ENCODE data around the gene AZU1. TPM values are rescaled to one million over a fixed set of nuclear protein-coding genes. Genes with fewer than 3 reads are reported as not detected.
A peak's percentile ranks its signal among the peaks of the same experiment; 100 is the strongest.

AZU1 gene
- total and polyA plus RNA-seq, 2 of the 8 experiments (the other 6 are each of a cell fraction or from before 2014, with no cell fraction given), result 0.80 to 1.3 TPM

DNA sequence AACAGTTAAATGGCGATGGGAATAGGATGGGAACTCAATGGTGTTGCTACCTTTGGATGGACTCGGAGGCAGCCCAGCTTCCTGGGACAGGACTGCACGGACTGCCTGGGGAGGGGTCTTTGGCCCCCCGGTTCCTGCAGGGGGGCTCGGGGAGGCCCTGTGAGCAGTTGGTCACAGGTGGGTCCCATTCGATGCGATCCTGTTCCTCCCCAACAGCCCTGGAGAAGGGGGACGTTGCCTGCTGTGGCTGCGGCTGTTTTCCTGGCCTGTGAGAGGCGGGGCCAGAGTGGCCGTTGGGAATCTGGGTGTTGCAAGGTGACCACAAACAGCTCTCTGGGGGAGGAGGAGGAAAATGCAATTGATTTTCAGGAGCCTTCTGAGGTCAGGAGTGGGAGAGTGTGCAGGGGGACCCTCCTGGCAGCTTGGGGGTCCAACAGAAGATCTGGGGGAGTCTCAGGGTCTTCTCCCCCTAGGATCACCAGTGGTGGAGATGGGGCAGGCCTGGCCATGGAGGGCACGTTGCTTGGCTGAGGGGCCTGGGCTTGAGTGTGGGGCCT is 4.0 kb upstream of the AZU1 start:
- no peak overlapping the region for H3K23ac ChIP-seq (ENCODE audit: insufficient read length)
- H2BK12ac ChIP-seq (ENCODE audit: low read depth, low read length), result no peak overlapping the region
- no peak overlapping the region for H3K9ac ChIP-seq (replicated peaks in 1 of 4; ENCODE audit: extremely low read depth in 1 of 4, low read depth in 3 of 4, low read length in 3 of 4)
- H3K36me3 ChIP-seq (ENCODE audit: control insufficient read depth in 2 of 4, insufficient read depth in 4 of 4, low read length in 3 of 4), result no peaks in the 10 kb centered on the region
- H3K4ac ChIP-seq (replicated peaks; ENCODE audit: insufficient read length, low read depth, low read length), result no peak overlapping the region
- no peak overlapping the region for H2BK120ac ChIP-seq (replicated peaks; ENCODE audit: low read depth, low read length)
- no peak overlapping the region for H2AFZ ChIP-seq (ENCODE audit: low read length)
- H3K4me3 ChIP-seq (ENCODE audit: extremely low read depth in 1 of 4, insufficient read depth in 2 of 4, low read depth in 3 of 4, low read length in 4 of 4), result no peak overlapping the region
- CTCF ChIA-PET (ENCODE audit: partially characterized antibody), result interaction anchor here (0.6 to 2.1 kb wide), 2 partner anchors 17 to 268 kb away, joined by 3 to 6 read pairs; partner anchors contain the start of gene PRTN3
- H4K20me1 ChIP-seq (replicated peaks in 1 of 2; ENCODE audit: control insufficient read depth in 1 of 2, insufficient read depth in 2 of 2, low read length in 2 of 2), result no peaks in the 10 kb centered on the region
- peak overlapping the region in 1 of 2 experiments; percentile 8; a peak in 1 of 4 replicates for H3K4me2 ChIP-seq (ENCODE audit: insufficient read depth in 1 of 2, low read depth in 2 of 2, low read length in 2 of 2)
- peaks cover 5% of the 10 kb centered on the region; the same call in 1 of the 2 replicates for H3K79me1 ChIP-seq (ENCODE audit: low read depth, low read length)
- FAIRE-seq (no peak), DNase-seq (ENCODE audit: low read depth in 1 of 2, low spot score in 2 of 2) (peak in 1 of 2 experiments; percentile 66)
- H2AK5ac ChIP-seq (ENCODE audit: low read depth, low read length), result no peak overlapping the region
- H2BK20ac ChIP-seq (ENCODE audit: low read length), result no peak overlapping the region
- H3K4me1 ChIP-seq (replicated peaks in 1 of 4; ENCODE audit: control insufficient read depth in 3 of 4, insufficient read depth in 4 of 4, low read length in 3 of 4), result peaks cover 0 to 7% (median 5%) of the 10 kb centered on the region in 4 experiments; a peak in 5 of 7 replicates
- no peak overlapping the region for H3K27ac ChIP-seq (ENCODE audit: low read depth, low read length)
- peak overlapping the region; percentile 13 for H3K18ac ChIP-seq (ENCODE audit: extremely low read depth, low read length)
- 77% methylated on average over 12 of the region's 12 CpGs; no CpG with 5 or more reads in 1 of the 2 experiments for WGBS, 2 experiments (ENCODE audit: extremely low coverage in 1 of 2, insufficient coverage in 1 of 2, insufficient read length in 1 of 2, insufficient replicate concordance in 2 of 2, low coverage in 1 of 2, low lambda C conversion rate in 2 of 2, missing lambda C conversion rate in 1 of 2)
- H3K79me2 ChIP-seq (ENCODE audit: control insufficient read depth in 1 of 2, insufficient read depth in 2 of 2, low read length in 2 of 2), result peaks cover 0 to 11% of the 10 kb centered on the region in 2 experiments; a peak in 1 of 4 replicates
- H3K56ac ChIP-seq (replicated peaks; ENCODE audit: insufficient read length, low read depth, low read length), result no peak overlapping the region
- H3K27me3 ChIP-seq (replicated peaks in 1 of 4; ENCODE audit: control insufficient read depth in 3 of 4, extremely low read depth in 1 of 4, insufficient read depth in 3 of 4, low read length in 3 of 4), result no peaks in the 10 kb centered on the region
- no peak overlapping the region for H3K14ac ChIP-seq (ENCODE audit: insufficient read length)
- no peak overlapping the region for H2BK5ac ChIP-seq (ENCODE audit: low read depth, low read length)
- no peak overlapping the region for H2BK15ac ChIP-seq (ENCODE audit: low read length)
- no peak overlapping the region for H4K5ac ChIP-seq (ENCODE audit: insufficient read length, low read depth, low read length)
- no peaks in the 10 kb centered on the region for H3K9me3 ChIP-seq (ENCODE audit: insufficient read depth in 2 of 2, low read depth in 1 of 2, low read length in 1 of 2)
- H3K23me2 ChIP-seq (ENCODE audit: low read depth, low read length), result peaks cover 4% of the 10 kb centered on the region; the same call in 1 of the 2 replicates
- POLR2A ChIA-PET (ENCODE audit: partially characterized antibody), result interaction anchor here (0.7 to 12.0 kb wide), 7 partner anchors 8 to 81 kb away, joined by 3 to 277 read pairs (median 4); partner anchors contain the start of gene PTBP1
- H4K91ac ChIP-seq (replicated peaks; ENCODE audit: insufficient read length, low read length), result no peak overlapping the region
- peak overlapping the region; percentile 62 for H4K8ac ChIP-seq (ENCODE audit: extremely low read depth, insufficient read depth, low read length)
- TF ChIP-seq RAD21 (IDR thresholded peaks at IDR 0.05 in 1 of 2, conservative IDR thresholded peaks at IDR 0.05 in 1 of 2; ENCODE audit: low read depth in 2 of 2, low read length in 2 of 2) (no peak), TBP (IDR thresholded peaks at IDR 0.05; ENCODE audit: low read depth, low read length) (no peak), TAF1 (IDR thresholded peaks at IDR 0.05; ENCODE audit: low read depth, low read length) (no peak), POLR2AphosphoS5 (IDR thresholded peaks at IDR 0.05; ENCODE audit: low read depth, low read length) (no peak), POU5F1 (IDR thresholded peaks at IDR 0.05; ENCODE audit: low read depth, low read length) (no peak), KDM1A (IDR thresholded peaks at IDR 0.05; ENCODE audit: borderline replicate concordance, low read length) (no peak), CREB1 (IDR thresholded peaks at IDR 0.05) (no peak), SAP30 (IDR thresholded peaks at IDR 0.05; ENCODE audit: insufficient read depth, insufficient replicate concordance, low read length) (no peak), SIX5 (IDR thresholded peaks at IDR 0.05; ENCODE audit: low read depth, low read length) (no peak), ASH2L (IDR thresholded peaks at IDR 0.05; ENCODE audit: low read length) (no peak), BACH1 (IDR thresholded peaks at IDR 0.05; ENCODE audit: low read length) (no peak)
- TF ChIP-seq, protein P1, sequence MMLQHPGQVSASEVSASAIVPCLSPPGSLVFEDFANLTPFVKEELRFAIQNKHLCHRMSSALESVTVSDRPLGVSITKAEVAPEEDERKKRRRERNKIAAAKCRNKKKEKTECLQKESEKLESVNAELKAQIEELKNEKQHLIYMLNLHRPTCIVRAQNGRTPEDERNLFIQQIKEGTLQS (IDR thresholded peaks at IDR 0.05; ENCODE audit: insufficient read depth, low read depth, low read length), result no peak
